Osteocyte (in vitro differentiated cells): ENCODE data around the gene RBMS1. TPM values are rescaled to one million over a fixed set of nuclear protein-coding genes. Genes with fewer than 3 reads are reported as not detected.
A peak's percentile ranks its signal among the peaks of the same experiment; 100 is the strongest.

ENCODE experiments used
- DNase-seq: peaks from one replicate; pipeline ENCODE4 v3.0.0; 2021; ENCODE audit warnings: mixed read lengths; ENCODE audit not compliant: unreplicated experiment; ENCODE audit errors: extremely low spot score
- H3K27ac Mint-ChIP-seq: one replicate; pipeline ENCODE4 v1.8.0; 2021; ENCODE audit warnings: mild to moderate bottlenecking, mixed read lengths; ENCODE audit not compliant: unreplicated experiment
- H3K27me3 Mint-ChIP-seq: one replicate; pipeline ENCODE4 v1.8.0; 2021; ENCODE audit warnings: mixed read lengths; ENCODE audit not compliant: unreplicated experiment
- H3K36me3 Mint-ChIP-seq: one replicate; pipeline ENCODE4 v1.8.0; 2021; ENCODE audit warnings: mixed read lengths; ENCODE audit not compliant: unreplicated experiment
- H3K4me1 Mint-ChIP-seq: one replicate; pipeline ENCODE4 v1.8.0; 2021; ENCODE audit warnings: mixed read lengths; ENCODE audit not compliant: unreplicated experiment
- H3K4me3 Mint-ChIP-seq: one replicate; pipeline ENCODE4 v1.8.0; 2021; ENCODE audit warnings: mild to moderate bottlenecking, moderate library complexity, mixed read lengths; ENCODE audit not compliant: unreplicated experiment
- H3K9me3 Mint-ChIP-seq: one replicate; pipeline ENCODE4 v1.8.0; 2021; ENCODE audit warnings: mixed read lengths; ENCODE audit not compliant: unreplicated experiment
- total RNA-seq: library from RNA; stranded (reverse); gene quantifications from 2 replicates; pipeline ENCODE4 v1.2.1, GENCODE V29; 2021
- TF ChIP-seq, protein P1 (sequence below): fragments of 200-600 bp; sonication (generic); IDR thresholded peaks from 2 replicates; pipeline ENCODE4 v1.5.0; 2021; ENCODE audit warnings: antibody characterized with exemption, mild to moderate bottlenecking, moderate library complexity

RBMS1 gene
- total RNA-seq, 1 donor from 2014 or later, result 169 TPM

DNA sequence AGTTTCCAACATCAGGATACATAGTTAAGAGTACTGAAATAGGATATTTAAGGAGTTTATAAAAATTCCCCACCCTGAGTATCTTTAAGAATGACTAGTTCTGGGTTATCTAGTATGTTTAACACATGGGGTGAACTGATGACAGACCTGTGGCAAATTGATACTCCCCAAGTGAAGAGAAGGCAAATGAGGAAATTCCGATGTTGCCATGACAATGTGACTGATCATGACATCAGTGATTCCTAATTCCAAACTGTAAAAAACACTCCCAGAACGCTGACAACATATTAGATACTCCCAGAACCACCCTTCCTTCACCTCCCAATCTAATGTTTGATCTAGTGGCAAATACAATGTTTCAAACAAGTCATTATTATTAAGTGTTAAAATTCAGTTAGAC lies 77.6 kb downstream of the RBMS1 start:
- Mint-ChIP-seq H3K4me3 (no peak overlapping the region), H3K4me1 (peaks cover 68% of the 10 kb centered on the region), H3K27ac (peak overlapping the region; percentile 79), H3K9me3 (no peaks in the 10 kb centered on the region), H3K27me3 (no peaks in the 10 kb centered on the region), H3K36me3 (peaks cover 2% of the 10 kb centered on the region)
- no peak for DNase-seq
- TF ChIP-seq, protein P1, sequence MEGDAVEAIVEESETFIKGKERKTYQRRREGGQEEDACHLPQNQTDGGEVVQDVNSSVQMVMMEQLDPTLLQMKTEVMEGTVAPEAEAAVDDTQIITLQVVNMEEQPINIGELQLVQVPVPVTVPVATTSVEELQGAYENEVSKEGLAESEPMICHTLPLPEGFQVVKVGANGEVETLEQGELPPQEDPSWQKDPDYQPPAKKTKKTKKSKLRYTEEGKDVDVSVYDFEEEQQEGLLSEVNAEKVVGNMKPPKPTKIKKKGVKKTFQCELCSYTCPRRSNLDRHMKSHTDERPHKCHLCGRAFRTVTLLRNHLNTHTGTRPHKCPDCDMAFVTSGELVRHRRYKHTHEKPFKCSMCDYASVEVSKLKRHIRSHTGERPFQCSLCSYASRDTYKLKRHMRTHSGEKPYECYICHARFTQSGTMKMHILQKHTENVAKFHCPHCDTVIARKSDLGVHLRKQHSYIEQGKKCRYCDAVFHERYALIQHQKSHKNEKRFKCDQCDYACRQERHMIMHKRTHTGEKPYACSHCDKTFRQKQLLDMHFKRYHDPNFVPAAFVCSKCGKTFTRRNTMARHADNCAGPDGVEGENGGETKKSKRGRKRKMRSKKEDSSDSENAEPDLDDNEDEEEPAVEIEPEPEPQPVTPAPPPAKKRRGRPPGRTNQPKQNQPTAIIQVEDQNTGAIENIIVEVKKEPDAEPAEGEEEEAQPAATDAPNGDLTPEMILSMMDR, result no peak

- Mint-ChIP-seq H3K27me3 (no peaks in the 10 kb centered on the region), H3K27ac (no peak overlapping the region), H3K4me1 (peaks cover 58% of the 10 kb centered on the region), H3K4me3 (no peak overlapping the region), H3K9me3 (no peaks in the 10 kb centered on the region), H3K36me3 (peaks cover 2% of the 10 kb centered on the region)
- TF ChIP-seq, protein P1, result no peak
- DNase-seq, result no peak
These were observed 81.7 kb downstream of the RBMS1 start for GRCh38 chr2:160411955-160412354.

GRCh38 chr2:160411167-160411566 lies 82.4 kb downstream of the RBMS1 start:
- Mint-ChIP-seq H3K27ac (peak overlapping the region; percentile 40), H3K4me1 (peaks cover 50% of the 10 kb centered on the region)
- DNase-seq, result no peak

DNA sequence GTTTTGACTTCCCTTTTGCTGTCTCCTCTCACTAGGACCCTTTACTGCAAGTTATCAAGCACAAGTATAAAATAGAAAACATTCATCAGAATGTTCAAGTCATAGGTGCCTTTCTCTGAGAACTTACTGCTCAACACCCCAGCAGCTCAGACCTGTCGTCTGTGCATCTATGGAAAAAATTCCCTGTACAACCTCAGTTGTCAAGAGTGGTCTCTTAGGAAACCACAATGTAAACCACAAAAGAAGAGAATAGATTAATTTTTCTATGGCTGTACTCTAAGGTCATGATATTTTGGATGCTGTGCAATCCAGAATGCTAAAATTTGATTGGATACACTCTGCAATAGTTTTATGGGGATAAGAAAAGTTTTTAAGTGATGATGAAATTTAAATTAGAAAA lies 84.1 kb downstream of the RBMS1 start:
- peaks cover 50% of the 10 kb centered on the region for H3K4me1 Mint-ChIP-seq
- no peak overlapping the region for H3K4me3 Mint-ChIP-seq

More at GRCh38 chr2:160411167-160411566, 82.4 kb downstream of the RBMS1 start:
- Mint-ChIP-seq H3K9me3 (no peaks in the 10 kb centered on the region), H3K4me3 (no peak overlapping the region), H3K36me3 (peaks cover 2% of the 10 kb centered on the region), H3K27me3 (no peaks in the 10 kb centered on the region)
- TF ChIP-seq, protein P1, result no peak

DNA sequence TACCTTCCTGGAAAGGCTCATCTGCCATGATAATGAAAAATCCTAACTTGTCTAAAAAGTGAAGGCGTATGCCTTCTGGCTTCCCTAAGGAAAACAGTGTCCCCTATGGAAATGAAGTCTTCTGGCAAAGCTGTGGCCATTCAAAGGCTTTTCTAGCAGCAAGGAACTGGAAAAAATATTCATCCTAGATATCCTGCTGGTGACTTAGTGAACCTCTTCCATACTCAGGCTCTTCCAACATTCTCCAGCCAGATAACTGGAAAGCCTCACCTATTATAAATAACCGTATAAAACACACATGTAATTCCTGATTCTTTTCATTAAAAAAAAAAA lies 84.7 kb downstream of the RBMS1 start:
- H3K9me3 Mint-ChIP-seq, result no peaks in the 10 kb centered on the region
- H3K27ac Mint-ChIP-seq, result peak overlapping the region; percentile 98
- peak overlapping the region; percentile 80 for H3K4me3 Mint-ChIP-seq
- TF ChIP-seq, protein P1, result no peak
- H3K4me1 Mint-ChIP-seq, result peaks cover 56% of the 10 kb centered on the region
- peaks cover 2% of the 10 kb centered on the region for H3K36me3 Mint-ChIP-seq
- no peak for DNase-seq
- no peaks in the 10 kb centered on the region for H3K27me3 Mint-ChIP-seq

More for the DNA sequence above, 84.1 kb downstream of the RBMS1 start:
- Mint-ChIP-seq H3K36me3 (peaks cover 2% of the 10 kb centered on the region), H3K27ac (peak overlapping the region; percentile 98), H3K27me3 (no peaks in the 10 kb centered on the region), H3K9me3 (no peaks in the 10 kb centered on the region)
- DNase-seq, result no peak
- TF ChIP-seq, protein P1, result no peak
